HCEC 1CT (cell line): ENCODE measurements around the gene NPAS2.

Experiments
- DNase-seq: peaks from one replicate; pipeline ENCODE4 v3.0.0-alpha.2; 2017

NPAS2 gene

DNA sequence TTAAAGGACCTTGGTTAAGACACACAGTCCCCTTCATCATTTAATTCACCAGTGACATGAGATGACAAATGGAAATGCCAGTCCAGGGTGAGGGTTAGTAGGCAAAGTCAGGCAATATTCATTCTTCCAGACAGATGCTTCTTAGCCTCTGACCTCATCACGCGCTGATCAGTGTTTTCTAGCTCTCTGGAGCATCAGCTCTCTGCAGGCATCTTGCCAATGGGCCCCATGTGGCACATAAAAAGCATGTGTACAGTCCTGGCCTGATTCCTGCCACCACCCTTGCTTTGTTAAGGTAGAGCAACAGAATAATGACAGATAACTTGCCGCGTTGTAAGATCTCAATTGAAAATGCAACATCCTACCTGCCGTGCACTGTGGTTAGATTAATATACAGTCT lies 20.3 kb upstream of the NPAS2 start:
- DNase-seq = no peak

DNA sequence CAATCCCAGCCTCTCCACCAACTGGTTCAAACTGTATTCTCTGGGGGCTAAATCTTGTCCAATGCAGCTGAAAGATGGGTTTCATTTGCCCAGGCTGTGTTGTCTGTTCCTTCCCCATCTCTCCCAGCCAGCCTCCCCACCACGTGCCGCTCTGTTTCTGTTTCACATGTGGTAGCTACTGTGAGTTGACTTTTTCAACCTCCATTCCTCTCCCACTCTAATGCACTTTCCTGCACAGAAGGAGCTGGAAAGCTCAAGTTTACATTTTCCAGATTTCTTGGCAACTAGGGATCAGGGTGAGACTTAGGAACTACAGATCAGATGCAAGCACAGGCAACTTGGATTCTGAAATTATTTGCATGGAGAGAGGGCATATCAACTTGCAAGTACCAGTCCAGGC lies 19.0 kb upstream of the NPAS2 start:
- no peak for DNase-seq

DNA sequence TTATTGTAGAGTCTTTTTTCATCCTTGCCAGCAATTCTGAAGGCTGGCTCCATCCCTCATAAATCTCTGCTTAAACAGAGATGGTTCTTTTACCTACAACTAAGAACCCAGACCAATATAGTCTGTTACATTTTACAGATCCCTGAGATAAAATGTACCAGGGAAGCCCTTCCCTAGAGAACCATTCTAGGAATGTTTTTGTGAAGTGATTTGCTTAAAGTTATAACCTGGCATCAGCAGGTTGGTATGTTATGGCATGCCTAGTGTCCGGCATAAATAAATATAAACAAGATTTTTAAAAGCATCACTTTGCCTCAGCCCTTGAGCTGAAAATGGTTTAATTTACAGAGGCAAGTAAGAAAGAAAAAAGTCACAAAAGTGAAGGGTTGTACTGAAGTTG lies 18.5 kb upstream of the NPAS2 start:
- no peak for DNase-seq

DNA sequence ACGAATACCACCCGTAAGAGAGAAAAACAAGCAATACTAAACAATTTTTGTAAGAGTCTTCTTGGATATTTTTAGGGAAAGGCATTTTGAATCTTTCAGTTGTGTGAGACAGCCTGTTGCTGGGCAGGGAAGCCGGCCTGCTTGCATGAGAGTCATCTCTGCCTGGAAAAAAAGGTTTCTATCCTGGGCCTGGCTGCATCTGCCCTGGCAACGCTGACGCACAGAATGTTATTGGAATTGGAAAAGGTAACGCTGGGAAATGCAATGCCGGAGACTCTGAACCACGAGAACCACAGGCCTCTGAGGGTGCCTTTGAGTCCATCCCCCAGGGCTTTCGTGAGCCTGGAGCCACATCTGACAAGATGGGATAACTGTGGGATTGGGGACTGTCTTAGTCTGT lies 17.9 kb upstream of the NPAS2 start:
- no peak for DNase-seq

DNA sequence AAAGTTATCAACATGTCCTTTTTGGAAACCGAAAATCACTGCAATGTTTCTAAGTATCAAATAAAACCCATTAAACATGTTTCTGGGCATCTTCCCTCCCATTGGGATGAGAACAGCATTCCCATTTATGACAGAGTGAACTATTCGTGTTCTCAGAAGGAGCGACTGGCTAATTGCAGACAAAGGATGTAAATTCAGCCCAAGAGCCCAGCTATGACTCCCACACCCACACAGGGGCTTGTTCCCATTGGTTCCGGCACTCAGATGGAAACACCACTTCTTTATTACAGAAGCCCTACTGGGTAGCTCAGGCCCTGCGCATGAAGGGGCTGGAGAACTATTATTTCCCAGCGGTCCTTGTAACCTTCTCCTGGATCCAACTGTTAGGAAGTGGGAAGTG lies 16.6 kb upstream of the NPAS2 start:
- DNase-seq = no peak

DNA sequence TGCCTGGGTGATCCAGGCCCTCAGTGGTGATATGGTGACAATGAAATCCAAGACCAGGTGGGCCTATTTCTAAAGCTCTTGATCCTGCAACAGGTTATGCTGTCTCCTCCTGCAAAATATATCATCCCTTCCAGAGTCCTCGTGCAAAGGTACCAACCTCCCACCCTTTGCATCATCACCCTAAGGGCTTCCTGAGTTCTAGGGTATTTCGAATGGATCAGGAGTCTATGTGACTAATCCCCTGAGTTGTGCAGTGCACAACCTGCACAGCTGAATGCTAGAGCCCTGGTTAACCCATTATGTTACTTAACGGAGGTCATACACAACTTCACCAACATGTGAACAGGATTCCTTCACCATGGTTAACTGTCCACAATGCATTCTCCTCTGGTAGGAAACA lies 13.4 kb upstream of the NPAS2 start:
- DNase-seq = no peak

- no peak for DNase-seq
These were observed 12.2 kb upstream of the NPAS2 start for GRCh38 chr2:100807707-100808106.

GRCh38 chr2:100808582-100808981 lies 11.4 kb upstream of the NPAS2 start:
- no peak for DNase-seq

DNA sequence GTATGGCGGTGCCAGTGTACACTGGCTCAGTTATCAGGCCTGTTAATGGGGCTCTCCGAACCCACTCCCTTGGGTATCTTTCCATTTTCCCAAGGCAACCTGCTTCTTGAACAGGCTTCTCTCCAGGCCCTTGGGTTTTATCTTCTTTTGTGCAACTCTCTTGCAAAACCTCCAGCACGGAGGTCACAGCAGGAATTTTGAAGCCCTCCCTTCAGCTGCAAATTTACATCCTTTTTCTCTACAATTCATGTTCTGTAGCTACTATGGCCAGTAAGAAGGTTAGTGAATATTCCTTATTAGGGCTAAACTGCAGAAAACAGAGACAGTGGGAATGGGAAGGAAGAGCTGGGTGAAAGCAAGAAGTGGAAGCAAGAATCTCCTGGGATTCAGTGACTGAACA lies 10.4 kb upstream of the NPAS2 start:
- DNase-seq = no peak

- no peak for DNase-seq
These were observed 9.3 kb upstream of the NPAS2 start for GRCh38 chr2:100810603-100811145.

GRCh38 chr2:100812116-100812515 lies 7.8 kb upstream of the NPAS2 start:
- DNase-seq = no peak

GRCh38 chr2:100812573-100812972 lies 7.4 kb upstream of the NPAS2 start:
- DNase-seq = no peak

DNA sequence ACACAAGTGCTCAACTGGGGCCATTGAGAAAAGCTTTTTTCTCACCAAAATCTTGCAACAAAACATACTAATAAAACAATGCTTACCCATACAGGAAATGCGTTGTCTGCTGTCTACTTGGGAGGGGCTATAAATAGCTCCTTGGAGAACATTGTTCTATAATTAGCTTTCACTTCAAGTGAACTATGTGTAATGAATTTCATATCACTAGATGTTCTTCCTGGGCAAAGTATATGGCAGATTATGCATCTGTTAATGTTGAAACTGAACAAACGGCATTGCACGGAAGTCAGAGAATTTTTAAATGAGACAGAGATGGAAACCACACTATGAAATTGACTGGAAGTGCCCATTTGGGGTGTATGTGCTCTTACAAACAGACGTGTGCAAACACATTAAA lies 6.4 kb upstream of the NPAS2 start:
- peak; percentile 69 for DNase-seq

- no peak for DNase-seq
These were observed 5.9 kb upstream of the NPAS2 start for GRCh38 chr2:100814043-100814442.

- no peak for DNase-seq
These were observed 5.5 kb upstream of the NPAS2 start for GRCh38 chr2:100814453-100814852.

- peak; percentile 40 for DNase-seq
These were observed 2.5 kb upstream of the NPAS2 start for GRCh38 chr2:100817388-100817985.

GRCh38 chr2:100818003-100818605 lies 1.8 kb upstream of the NPAS2 start:
- peak; percentile 57 for DNase-seq

DNA sequence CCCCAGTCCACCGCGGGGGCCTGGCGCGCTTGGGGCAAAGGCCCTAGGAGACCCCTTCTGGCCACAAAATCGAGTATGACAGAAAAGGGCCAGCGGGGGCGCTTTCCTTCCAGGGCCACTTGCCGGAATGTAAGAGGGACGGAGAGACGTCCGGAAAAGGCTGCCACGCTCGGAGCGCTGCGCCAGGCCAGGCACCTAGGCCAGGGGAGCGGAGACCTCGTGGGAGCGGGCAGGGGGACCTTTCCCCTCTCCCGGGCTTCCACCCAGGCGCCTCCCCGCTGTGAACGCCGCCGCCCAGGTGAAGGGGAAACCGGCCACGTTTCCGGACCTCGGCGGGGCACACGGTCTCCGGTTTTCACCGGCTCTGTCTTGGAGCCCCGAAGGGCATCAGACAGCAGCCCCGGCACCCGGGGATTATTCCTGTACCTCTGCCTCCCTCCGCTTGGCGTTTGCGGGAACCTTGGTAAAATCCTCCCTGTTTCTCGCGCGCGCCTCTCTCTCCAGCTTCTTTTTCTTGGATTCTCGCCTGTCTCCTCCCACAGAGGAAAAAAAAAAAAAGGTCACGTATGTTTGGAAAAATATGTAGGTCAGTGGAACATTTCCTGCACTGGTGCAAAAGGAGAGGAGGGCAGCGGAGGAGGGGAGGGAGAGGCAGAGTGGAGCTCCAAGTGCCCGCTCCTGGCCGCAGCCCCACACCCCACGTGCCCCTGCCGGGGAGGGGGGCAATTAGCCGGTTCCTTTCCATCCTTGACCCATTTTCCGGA lies 1.2 kb upstream of the NPAS2 start:
- peak; percentile 79 for DNase-seq

DNA sequence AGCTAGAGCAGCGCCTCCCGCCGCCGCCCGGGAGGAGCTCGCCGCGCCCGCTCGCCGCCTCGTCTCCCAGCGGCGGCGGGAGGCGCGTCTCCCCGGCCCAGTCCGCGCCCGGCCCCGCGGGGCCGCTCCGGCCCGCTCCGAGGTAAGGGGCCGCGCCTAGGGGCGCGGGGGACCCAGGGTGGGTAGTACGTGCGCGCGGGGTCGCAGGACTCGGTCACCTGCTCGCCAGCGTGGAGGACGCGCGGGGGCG lies 259 bp downstream of the NPAS2 start:
- peak; percentile 17 for DNase-seq

DNA sequence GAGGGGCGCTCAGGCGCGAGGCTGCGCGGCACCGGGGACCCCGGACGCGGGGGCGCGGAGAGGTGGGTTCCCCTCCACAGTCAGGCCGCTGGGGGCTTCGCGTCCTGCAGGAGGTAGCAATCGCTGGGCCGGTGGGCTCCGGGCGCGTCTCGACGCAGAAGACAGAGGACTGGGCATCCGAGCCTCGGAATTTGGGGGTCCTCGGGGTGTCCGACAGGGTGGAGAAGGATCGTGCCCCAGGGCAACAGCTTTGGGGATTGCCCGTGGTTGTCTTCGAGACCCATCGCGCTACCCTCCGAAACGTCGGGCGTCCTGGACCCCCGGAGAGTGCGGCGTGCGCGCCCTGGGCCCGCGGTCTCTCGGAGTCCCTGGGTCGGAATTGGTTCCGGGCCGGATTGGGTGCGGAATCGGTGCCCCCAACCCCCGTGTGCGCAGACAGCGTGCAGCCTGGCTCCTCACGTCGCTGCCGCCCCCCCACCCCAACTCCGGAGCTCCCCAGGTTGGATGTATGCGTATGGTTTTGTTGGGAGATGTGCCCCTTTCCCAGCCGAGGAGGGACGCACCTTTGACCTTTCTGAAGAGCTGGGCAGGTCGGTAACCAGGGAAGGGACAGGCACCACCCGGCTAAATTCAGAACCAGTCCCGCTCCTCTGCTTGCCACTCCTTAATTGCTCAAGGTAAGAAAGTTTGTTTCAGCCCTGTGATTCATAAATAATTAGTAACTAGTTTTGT lies 750 bp downstream of the NPAS2 start:
- DNase-seq = no peak

- peak; percentile 18 for DNase-seq
These were observed 1.4 kb downstream of the NPAS2 start for GRCh38 chr2:100821255-100821910.

GRCh38 chr2:100821911-100822265 lies 1.9 kb downstream of the NPAS2 start:
- DNase-seq = no peak

DNA sequence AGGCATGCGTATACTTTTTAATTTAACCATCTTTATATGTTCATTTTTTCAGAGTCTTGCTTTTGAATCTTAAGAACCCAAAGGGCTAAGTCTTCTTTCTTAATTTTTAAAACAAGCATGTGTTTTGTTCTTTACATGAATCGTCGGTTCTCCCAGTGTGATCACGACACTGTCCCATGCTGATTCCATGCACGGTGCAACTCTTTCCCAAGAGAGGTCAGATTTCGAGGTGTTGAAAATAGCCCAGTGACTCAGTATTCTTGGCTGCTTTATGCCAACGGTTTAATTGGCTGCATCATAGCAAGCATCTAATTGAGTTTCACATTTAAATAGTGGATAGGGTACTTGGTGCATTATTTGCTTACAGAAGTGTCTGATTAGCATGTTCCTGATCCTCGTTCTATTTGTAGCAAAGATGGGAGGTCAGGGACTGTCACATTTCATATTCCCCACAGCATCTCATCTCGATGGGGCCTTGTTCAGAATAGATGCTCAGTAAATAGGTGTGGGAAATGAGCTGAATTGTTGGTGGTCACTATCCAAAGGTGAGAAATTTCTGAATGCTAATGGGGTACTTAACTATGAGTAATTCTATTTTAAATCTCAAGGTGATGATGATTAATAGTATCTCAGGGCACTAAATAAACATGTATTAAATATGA lies 2.8 kb downstream of the NPAS2 start:
- DNase-seq = peak; percentile 60
